Activated effector memory CD4-positive, alpha-beta T cell treated with anti-CD3 and anti-CD28 coated beads, Interleukin-2, amount 50 U/mL, for 16 hours (primary cell): ENCODE measurements around the gene SRL.

ENCODE experiments used
- DNase-seq: peaks from one replicate; pipeline ENCODE4 v3.0.0-alpha.2; 2020

Gene SRL

GRCh38 chr16:4194661-4195060 is 47.2 kb downstream of the SRL start:
- no peak for DNase-seq

GRCh38 chr16:4193920-4194319 is 48.0 kb downstream of the SRL start:
- DNase-seq: no peak

- DNase-seq: no peak
These were observed 49.7 kb downstream of the SRL start for GRCh38 chr16:4192206-4192605.

- DNase-seq: no peak
These were observed 51.1 kb downstream of the SRL start for GRCh38 chr16:4190712-4191333.

DNA sequence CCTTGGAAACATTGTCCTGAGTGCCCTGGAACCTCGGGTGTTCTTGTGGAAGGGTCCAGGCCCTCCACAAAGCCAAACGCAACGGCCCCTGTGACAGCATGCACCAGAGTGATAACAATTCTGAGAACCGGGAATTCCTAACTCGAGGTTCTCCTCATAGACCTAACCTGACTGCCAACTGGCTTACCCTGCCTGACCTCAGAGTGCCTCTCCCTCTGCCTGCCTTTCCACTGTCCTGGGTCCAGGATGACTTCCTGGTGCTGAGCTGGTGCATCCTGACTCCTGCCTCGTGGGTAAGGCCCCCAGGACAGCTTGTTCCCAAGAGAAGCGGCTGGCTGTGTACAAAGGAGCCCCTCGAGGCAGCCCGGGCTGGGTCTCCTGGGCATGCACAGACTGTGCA is 51.8 kb downstream of the SRL start:
- DNase-seq: no peak

DNA sequence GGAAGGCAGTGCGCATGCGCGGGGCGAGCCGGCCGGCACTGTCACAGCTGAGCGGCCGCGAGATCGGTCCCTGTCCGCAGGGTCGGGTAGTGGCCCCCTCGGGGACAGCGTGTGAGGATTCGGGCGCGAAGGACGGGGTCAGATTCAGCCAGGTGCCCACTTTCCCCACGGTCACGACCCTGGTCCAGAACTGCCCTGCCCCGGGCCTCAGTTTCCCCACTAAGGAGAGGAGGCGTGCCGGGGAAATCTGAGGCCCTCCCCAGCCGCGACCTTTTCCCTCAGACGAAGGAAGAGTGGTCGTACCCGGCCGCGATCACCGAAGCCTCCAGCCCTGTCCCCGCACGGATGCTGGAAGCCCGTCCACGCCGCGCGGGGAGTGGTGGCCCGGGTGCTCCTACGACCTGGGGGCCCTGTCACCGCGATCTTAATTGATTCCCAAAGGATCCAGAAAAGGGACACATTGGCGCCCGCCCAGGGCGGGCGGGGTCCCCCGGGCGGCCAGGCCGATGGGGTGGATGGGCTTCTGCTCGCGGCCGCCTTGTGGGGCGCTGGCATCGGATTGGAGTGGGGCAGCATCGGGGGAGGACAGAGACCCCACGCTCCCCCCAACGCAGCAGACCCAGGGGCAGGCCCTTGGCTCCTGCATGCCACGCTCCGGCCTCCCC is 57.7 kb downstream of the SRL start:
- no peak for DNase-seq

DNA sequence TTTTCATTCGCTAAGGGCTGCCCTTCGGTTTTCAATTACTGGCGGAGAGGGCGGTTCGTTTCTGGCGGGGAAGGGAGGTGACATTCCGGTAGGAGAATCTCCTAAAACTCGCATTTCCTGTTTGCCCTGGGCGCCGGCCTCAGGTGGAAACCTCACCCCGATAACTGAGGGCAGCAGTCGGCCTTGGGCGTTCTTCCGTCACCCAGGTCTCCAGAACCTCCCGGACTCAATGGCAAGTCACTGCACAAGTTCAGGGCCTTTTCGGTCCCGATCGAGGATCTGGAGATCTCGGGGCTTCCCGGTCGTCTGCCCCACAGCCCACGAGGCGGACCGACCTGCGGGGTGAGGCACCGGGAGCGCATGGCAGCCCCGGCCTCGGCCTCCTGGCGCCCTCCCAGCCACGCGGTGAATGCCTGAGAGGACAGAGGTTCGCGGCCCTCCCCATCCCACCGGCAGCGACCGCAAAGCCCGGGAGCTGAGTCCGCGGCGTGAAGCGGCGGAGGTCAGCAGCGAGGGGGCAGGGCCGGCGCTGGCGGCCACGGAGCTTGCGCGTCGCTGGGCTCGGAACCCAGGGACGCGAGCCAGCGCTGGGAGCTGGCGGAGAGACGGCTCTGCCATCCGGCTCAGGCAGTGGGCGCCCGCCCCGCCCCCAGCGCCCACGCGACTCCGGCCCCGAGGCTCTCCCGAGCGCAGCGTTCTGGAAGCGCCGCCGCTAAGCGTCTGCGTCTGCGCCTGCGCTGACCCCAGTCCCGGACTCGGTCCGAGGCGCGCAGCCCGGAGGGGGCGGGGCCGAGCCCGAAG is 58.4 kb downstream of the SRL start:
- peak; percentile 95 for DNase-seq

DNA sequence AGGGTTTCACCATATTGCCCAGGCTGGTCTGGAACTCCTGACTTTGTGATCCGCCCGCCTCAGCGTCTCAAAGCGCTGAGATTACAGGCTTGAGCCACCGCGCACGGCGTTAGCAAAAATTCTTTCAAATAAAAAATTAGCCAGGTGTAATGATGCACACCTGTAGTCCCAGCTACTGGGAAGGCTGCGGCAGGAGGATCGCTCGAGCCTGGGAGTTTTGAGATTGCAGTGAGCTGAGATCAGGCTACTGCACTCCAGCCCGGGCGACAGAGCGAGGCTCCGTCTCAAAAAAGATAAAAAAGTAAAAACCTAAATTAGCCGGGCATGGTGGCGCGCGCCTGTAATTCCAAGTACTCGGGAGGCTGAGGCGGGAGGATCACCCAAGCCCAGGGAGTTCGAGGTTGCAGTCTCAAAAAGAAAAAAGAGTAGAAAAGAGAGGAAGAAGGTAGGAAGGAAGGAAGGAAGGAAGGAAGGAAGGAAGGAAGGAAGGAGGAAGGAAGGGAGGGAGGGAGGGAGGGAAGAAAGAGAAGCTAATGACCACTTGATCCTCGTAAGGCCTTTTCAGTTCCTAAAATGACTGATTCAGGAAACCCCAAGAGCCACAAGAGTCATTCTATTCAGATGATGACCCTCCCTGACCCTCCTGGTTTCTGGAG is 59.2 kb downstream of the SRL start:
- DNase-seq: no peak

GRCh38 chr16:4180511-4180910 is 61.4 kb downstream of the SRL start:
- DNase-seq: no peak

GRCh38 chr16:4179763-4180260 is 62.1 kb downstream of the SRL start:
- DNase-seq: no peak

- no peak for DNase-seq
These were observed 62.9 kb downstream of the SRL start for GRCh38 chr16:4179020-4179419.

GRCh38 chr16:4178468-4179010 is 63.3 kb downstream of the SRL start:
- DNase-seq: no peak

GRCh38 chr16:4176906-4177417 is 64.9 kb downstream of the SRL start:
- DNase-seq: no peak

DNA sequence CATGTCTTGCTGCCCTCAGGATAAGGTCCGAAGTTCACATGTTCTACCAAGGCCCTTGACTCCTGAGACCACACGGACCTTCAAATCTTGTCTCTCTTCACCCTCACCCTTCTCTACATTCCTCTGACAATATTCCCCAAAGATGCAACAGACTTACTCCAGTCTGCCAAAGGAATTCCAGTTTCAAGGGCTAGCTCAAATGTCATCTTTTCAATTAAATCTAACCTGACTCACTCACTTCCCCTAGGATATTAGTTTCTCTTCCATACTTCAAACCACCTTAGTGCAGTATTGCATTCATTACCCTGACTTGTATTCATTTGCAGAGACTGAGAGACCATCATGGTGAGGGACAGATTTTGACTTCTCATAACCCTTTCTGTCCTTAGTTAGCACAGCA is 66.0 kb downstream of the SRL start:
- no peak for DNase-seq

DNA sequence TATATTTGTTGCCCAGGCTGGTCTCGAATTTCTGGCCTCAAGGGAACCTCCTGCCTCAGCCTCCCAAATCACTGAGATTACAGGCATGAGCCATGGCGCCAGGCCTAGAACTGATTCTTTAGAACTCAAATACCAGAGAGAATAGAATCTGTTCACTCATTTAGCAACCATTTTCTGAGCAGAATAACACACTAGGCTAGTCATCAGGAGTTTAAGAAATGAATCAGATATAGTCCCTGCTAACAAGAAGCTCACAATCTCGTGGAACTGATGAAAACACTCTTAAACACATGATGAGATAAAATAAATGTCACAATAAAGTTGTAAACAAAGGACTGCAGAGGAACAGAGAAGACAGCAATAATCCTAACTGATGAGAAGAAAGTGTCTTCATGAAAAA is 69.8 kb downstream of the SRL start:
- DNase-seq: no peak

DNA sequence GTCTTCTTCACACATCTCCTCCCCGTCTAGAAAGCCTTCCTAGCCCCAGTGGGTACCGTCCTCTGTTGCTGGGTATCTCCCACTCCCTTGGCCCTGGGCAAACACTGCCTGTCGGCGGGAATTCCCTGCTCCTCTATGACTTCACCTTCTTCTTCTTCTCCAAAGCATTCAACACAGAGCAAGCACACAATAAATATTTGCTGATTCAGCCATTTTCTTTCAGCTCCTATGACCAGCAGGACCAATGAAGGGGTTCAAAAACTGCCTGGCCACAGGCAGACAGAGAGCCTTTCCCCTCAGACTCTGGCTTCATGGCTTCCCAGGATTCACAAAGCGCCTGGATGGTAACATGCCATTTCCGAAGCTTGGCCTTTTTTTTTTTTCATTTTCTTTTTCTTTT is 72.5 kb downstream of the SRL start:
- no peak for DNase-seq

DNA sequence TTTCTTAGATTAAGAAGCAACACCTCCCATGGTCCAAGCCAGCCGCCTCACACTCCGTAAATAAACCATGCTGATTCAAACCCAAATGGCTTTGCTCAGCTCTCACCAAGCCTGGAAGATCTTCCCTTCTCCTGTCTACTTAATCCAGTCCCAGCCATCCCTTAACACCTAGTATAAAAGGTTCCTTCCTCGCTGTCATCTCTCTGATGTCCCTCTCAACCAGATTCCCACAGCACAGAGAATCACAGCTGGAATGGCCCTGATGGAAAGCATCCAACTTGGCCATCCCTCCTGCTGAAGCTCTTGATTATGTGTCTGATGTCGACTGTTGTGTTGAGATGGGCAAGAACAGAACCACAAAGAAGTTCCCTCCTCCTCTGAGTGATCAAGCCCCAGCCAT is 75.1 kb downstream of the SRL start:
- no peak for DNase-seq

DNA sequence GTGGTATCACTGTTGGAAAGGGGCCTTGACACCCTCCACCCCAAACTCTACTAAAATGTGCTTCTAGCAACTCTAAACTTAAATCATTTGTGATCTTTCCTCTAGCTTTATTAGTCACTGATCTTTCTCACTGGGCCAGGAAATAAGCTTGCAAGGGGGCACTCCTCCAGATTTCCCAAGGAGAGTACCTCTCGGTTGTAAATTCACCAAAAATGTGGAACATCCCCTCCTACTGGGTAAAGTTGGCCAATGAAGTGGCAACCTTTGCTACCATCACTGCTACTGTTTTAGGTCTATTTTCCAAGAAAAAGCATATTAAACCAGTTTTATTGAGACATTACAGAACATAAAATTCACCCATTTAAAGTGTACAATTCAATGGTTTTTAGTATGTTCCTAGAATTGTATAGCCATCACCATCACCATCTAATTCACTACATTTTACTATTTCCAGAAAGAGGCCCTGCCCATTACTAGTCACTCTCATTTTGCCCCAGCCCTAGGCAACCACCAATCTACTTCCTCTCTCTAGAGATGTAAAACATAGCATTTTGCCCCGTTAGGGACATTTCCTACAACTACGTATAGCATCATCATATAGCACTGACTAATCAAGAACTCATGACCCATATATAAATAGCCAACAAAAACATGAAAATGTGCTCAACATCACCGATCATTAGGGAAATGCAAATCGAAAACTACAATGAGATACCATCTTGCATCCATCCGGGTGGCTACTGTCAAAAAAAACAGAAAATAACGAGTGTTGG is 81.0 kb downstream of the SRL start:
- no peak for DNase-seq

DNA sequence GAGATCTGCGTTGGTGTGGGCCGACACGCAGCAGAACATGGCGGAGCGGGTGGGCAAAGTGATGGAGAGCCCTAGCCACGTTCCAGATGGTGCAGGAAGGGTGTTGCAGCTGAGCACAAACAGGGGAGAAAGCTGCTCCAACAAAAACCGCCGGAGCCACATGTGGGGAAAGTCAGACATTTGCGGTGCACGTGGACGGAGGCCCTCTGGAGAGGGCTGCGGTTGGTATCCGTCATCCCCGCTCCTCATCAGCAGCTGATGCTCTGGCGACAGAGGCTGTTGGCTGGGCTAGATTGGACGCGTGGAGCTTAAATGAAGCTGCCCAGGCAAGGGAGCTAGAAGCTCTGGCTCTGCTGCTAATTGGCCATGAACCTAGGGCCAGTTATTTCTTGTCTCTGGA is 82.2 kb downstream of the SRL start:
- no peak for DNase-seq

DNA sequence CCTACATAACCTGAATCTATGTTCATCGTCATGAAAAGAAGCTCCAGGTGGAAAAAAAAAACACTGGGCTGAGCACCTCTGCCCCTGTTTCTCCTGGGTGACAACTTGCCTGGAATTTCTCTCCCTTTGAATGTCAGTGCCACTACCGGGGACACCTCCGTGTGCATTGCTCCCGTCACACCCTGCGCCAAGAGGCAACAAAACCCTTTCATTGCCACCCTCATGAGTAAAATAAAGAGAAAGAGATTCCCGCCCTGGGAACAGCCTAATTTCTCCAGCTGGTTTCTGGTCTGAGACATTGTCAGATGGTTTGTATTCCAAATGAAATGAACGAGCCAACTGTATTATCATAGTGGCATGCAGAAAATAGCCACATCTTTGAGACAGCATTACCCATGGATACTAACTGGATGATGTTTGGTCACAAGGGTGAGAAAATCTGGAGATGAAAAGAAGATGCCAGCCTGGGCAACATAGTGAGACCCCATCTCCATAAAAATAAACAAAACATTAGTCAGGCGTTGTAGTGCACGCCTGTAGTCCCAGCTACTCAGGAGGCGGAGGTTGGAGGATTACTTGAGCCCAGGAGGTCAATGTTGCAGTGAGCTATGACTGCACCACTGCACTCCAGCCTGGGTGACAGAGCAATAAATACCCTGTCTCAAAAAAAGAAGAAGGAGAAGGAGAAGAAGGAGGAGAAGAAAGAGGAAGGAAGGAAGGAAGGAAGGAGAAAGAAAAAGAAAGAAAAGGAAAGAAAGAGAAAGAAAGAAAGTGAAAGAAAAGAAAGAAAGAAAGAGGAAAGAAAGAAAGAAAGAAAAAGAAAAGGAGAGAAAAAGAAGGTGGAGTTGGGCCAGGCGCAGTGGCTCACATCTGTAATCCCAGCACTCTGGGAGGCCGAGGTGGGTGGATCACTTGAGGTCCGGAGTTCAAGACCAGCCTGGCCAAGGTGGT is 83.5 kb downstream of the SRL start:
- DNase-seq: no peak

DNA sequence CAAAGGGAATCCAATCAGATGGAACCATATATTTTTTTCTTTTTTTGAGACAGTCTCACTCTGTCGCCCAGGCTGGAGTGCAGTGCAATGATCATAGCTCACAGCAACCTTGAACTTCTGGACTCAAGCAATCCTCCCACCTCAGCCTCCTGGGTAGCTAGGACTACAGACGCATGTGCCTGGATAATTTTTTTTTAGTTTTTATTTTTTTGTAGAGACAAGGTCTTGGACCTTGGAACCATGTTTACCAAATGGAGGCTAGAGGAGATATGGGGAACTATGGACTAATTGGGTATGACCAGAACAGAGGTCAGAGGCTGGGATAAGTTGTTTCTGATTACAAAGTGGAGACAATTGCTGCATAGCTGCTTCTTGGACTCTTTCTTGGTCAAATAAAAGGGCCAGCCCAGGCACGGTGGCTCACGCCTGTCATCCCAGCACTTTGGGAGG is 84.5 kb downstream of the SRL start:
- DNase-seq: no peak
